Measurements from ENCODE around the gene NBPF20.
"Not testable (repeated sequence)": the region's sequence is repeated elsewhere in the genome, so short reads cannot be mapped to it uniquely, and the experiment has no call there.

Gene NBPF20

DNA sequence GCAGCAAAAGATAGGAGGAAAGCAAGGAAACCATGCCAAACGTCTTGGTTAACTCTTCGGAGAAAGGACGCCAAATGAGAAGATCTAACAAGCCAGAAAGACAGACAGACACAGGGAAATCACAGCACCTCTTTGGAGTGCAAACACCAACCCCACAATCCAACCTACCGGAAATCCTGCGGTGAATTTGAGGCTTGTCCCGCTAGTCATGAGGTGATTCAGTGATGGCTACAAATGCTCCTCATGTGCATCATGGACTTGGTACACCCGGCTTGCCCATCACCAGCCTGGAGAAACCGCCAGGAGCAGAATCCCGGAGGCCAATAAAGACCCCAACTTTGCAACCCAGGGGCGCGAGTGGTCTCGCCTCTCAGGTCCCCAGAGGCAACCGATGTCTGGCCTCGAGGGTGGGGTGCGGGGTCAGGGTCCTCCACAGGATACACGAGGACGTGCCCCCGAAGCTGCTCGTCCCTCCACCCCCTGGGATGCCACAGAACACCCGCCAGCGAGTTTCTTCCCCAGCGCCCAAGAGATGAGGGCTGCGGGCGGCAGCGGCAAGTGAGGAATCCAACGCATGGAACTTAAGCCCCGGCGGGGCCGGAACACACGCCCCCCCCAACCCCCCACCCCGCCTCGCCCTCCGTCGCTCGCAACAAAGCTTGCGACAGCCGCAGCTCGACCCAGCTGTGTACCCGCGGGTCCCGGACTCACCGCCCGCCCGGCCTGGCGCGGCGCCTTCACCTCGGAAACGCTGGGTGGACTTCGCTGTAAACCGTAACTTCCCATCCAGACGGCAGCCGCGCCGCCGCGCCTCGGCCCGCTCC lies 579 bp downstream of the NBPF20 start:
- not testable (repeated sequence) for FAIRE-seq

DNA sequence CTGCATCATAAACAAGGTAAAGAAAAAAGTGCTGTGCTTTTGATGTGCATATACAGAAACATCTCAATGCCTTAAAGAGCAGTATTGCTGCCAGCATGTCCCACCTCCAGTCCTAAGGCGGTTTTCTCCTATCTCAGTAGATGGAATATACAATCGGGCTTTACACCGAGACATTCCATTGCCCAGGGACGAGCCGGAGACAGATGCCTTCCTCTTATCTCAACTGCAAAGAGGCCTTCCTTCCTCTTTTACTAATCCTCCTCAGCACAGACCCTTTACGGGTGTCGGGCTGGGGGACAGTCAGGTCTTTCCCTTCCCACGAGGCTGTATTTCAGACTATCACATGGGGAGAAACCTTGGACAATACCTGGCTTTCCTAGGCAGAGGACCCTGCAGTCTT lies 10.3 kb downstream of the NBPF20 start:
- not testable (repeated sequence) for FAIRE-seq

DNA sequence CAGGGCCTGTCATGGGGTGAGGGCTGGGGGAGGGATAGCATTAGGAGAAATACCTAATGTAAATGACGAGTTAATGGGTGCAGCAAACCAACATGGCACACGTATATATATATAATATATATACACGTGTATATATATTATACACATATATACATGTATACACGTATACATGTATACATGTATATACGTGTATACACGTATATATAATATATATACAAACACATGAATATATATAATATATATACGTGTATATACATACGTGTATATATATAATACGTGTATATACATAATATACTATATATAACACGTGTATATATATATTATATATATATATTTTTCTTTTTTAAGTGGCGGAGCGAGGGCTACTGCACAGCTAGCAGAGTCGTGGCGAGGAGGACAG lies 18.1 kb downstream of the NBPF20 start:
- FAIRE-seq: not testable (repeated sequence)

DNA sequence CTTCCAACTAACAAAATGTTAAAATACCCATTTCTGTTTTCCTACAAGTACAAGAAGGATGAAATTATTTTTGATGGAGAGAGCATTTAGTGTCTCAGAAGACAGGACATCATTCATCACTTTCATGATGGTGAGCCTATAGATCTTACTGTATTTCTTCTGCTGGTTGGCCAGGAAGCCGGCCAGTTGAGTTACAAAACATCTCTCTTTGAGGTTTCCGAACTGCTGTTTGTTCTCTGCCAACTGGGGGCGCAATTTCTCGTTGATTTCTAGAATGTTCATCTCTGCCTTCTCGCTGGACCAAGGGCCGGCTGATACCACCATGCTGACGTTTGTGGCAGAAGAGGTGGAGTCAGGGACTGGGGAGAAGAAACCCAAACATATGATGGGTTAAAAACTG lies 20.5 kb downstream of the NBPF20 start:
- FAIRE-seq: not testable (repeated sequence)

DNA sequence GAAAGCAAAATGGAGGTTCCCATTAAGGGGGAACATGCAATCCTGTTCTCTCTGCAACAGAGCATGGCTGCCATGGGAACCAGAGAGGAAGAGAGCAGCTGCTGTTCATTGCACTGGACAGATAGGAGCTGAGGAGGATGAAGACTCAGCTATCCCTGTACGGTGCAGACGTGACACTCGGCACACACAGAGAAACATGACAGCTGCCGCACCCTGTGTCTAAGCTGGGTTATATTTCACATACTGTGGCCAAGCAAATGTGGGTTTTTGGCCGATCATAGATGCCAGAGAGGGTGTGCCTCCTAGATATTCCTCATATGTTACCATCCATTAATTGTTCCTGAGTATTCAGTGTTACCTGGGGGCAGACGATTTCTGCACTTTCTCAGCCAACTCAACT lies 24.7 kb downstream of the NBPF20 start:
- FAIRE-seq: not testable (repeated sequence)

All from colon (tissue), 2 donors.